HG02642 (cell line): Measurements from ENCODE around the gene ACSF2.
"Not testable (repeated sequence)": the region's sequence is repeated elsewhere in the genome, so short reads cannot be mapped to it uniquely, and the experiment has no call there.

Experiments used
- ATAC-seq: cut with Tn5 transposase; IDR thresholded peaks from one replicate; pipeline ENCODE4 v1.9.1; 2021; ENCODE audit warnings: mild to moderate bottlenecking; ENCODE audit not compliant: unreplicated experiment, poor library complexity

ACSF2 gene

DNA sequence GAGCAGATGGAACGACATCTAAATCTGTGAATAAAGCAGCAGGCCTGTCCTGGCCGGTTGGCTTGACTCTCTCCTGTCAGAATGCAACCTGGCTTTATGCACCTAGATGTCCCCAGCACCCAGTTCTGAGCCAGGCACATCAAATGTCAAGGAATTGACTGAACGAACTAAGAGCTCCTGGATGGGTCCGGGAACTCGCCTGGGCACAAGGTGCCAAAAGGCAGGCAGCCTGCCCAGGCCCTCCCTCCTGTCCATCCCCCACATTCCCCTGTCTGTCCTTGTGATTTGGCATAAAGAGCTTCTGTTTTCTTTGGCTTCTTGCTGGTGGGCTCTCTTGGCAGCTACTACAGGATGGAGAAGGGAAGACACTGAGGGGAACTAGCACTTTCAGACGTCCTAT is 48.5 kb downstream of the ACSF2 start:
- ATAC-seq: no peak

DNA sequence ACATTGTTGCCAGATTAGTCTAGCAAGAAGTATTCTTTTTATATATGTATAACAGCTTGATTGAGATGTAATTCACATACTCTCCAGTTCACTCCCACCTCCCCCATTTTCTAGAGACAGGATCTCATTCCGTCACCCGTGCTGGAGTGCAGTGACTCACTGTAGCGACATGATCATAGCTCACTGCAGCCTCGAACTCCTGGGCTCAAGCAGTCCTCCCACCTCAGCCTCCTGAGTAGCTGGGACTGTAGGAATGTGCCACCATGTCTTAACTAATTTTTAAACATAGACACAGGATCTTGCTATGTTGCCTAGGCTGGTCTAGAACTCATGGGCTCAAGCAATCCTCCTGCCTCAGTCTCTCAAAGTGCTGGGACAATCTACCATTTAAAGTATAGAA is 49.3 kb downstream of the ACSF2 start:
- ATAC-seq: no peak

DNA sequence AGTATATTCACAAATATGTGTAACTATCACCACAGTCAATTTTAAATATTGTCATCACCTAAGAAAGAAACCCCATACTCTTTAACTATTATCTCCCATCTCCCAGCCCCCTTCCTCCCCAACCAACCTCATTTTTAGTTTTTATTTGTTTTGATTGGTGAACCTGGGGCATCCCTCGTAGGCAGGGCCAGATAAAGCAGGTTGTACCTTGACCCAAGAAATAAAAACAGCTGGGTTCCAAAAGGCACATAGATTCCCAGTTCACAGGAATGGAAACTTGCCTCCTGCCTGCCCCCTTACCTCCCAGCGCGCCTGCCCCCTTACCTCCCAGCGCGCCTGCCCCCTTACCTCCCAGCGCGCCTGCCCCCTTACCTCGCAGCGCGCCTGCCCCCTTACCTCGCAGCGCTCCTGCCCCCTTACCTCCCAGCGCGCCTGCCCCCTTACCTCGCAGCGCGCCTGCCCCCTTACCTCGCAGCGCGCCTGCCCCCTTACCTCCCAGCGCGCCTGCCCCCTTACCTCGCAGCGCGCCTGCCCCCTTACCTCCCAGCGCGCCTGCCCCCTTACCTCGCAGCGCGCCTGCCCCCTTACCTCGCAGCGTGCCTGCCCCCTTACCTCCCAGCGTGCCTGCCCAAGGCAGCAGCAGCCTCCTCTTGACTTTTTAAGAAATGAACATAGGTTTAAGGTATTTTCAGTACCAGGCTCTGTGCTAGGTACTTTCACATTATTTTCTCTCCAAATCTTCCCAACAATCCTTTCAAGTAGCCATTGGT is 49.9 kb downstream of the ACSF2 start:
- not testable (repeated sequence) for ATAC-seq

DNA sequence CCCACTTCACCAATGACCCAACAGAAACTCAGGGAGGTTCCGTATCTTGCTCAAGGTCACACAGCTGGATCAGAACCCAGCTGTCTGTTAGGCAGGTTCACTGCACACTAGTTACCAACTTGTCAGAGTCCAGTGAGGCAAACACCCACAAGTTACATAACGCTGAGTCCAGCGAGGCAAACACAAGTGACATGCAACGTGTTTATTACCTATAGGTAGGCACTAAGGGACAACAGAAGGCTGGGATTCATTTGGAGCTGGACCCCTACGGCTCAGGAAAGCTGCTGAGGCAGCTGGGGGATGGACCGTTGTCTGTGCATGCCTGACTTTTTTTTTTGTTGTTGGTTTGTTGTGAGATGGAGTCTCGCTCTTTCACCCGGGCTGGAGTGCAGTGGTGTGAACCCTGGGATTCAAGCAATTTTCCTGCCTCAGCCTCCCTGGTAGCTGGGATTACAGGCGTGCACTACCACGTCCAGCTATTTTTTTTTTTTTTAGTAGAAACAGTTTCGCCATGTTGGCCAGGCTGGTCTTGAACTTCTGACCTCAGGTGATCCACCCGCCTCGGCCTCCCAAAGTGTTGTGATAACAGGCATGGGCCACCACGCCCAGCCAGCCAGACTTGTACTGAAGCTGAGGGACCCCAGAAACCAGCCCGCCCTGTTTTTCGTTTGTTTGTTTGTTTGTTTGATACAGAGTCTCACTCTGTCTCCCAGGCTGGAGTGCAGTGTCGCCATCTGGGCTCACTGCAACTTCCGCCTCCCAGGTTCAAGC is 50.7 kb downstream of the ACSF2 start:
- no peak for ATAC-seq

DNA sequence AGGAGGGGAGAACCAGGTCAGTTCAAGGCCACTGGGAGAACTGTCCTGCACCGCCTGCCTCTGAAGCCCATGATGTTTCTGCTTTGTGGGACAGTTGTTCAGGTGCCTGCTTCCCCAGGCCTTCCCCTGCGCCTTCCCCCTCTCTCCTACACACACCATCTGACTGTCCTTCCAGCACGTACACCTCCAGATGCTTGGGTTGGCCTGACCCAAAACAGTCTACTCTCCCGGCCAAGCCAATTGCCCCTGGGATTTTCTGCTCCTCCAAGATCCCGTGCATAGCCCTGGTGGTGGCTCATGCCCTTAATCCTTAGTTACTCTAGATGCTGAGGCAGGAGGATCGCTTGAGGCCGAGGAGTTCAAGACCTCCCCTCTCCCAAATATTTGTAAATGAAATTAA is 52.0 kb downstream of the ACSF2 start:
- no peak for ATAC-seq

DNA sequence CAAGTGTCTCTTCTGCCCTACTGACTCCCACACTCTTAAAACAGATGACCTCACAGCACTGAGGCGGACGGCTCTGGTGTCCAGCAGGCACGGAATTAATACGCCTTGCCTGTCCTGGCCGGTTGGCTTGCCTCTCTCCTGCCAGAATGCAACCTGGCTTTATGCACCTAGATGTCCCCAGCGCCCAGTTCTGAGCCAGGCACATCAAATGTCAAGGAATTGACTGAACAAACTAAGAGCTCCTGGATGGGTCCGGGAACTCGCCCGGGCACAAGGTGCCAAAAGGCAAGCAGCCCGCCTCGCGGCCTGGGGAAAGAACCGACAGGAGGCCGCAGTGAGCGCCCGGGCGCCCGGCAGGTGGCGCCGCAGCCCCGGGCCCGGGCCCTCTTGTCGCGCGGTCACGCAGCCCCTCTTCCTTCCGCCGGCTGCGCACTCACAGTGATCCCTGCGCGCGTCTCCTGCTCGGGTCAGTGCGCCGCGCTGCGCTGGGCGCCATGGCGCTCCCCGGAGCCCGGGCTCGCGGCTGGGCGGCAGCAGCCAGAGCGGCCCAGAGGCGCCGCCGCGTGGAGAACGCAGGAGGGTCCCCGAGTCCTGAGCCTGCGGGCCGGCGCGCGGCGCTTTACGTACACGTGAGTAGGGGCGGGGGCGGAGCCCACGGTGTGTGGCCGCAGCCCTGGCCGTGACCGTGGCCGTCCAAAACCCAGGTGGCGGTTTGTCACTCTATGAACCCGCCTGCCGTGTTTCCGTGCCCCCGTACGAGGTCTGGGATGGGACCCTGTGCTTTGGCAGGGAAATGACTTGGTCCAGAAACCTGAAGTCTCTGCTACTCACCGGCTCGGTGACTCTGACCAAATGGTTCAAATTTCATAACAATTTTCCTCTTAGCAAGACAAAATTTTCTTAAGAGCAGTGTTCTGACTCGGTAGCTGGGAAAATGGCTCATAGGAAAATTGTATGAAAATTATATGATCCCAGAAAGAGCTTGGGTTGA is 52.7 kb downstream of the ACSF2 start, which contains the start of gene RSAD1:
Gene RSAD1 (plus strand): TSS at position 470 of the 991 bp plus-strand sequence. CDS start 25 bp downstream, at position 495.
- peak; percentile 88 for ATAC-seq

DNA sequence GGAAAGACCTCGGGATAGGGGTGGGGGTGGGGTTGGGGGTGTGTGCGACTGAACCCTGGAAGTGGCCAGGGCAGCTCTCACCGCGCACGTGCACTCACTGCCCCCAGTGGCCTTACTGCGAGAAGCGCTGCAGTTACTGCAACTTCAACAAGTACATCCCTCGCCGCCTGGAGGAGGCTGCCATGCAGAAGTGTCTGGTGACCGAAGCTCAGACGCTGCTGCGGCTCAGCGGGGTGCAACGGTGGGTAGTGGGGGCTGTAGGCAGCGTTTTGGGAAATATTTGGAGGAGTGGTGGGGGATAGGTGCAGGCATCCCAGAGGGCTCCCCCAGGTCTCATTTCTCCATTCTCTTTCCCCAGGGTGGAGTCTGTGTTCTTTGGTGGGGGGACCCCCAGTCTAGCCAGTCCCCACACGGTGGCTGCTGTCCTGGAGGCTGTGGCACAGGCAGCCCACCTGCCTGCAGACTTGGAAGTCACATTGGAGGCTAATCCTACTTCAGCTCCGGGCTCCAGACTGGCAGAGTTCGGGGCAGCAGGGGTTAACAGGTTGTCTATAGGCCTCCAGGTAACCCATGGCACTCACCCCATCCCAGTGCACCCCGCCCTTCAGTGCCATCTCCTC is 53.6 kb downstream of the ACSF2 start:
- no peak for ATAC-seq

DNA sequence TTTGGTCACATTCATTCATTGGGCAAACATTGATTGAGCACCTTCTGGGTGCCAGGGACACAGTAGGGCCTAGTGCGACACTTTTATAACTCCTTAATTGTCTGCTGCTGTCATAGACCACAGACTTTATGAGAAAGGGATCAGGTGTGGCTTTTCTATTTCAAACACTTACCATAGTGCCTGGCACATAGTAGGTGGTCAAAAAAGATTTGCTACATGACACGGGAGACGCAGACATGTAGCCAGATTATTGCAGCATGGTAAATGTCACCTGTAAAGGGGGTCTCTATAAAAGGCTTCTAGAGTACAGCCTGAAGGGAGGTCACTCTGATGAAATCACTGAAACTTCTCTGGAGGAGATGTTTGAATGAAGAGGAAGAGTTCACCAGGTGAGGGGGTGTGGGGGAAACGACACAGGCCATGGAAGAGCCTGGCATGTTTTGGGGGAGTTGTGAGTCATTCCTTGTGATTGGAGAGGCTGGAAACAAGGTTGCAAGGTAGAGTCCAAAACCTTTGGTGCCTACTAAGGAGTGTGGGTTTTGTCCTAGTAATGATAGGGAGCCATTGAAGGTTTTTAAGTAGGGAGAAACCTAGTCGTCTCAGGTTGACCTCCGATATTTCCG is 54.2 kb downstream of the ACSF2 start:
- no peak for ATAC-seq

DNA sequence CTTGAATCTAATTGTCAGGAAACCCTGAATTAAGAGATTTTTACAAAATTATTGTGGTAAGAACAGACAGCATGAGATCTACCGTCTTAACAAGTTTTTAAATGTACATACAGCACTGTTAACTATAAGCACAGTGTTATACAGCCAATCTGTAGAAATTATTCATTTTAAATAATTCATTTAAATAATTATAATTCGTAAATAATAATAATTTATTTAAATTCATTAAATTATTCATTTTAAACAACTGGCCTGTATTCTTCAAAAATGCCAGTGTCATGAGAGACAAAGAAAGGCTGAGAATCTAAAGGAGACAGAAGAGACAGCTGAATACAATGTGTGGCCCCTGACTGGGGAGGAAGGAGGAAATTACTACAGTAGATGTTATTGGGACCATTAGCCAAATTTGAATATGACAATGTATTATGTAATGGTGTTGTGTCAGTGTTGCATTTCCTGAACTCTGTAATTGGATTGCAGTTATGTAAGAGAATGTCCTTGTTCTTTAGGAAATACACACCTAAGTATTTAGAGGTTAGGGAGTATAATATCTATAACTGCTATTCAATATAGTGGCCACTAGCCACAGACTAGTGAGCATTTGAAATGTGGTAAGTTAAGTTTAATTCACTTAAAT is 55.0 kb downstream of the ACSF2 start:
- no peak for ATAC-seq

DNA sequence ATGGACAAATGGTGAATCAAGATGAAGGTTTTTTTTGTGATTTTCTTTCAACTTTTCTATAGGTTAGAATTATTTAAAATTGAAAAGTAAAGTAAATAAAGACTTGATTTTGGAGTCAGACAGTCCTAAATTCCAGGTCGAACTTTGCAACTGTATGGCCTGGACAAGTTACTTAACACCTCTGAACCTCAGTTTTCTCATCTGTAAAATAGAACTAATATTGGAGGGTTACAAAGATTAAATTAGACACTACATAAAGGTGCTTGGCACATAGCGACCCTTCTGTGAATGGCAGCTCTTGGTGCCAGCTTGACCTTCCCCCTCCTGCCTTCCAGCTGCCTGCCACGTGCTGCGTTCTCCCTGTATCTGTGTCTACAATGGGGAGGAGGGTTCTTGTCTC is 55.6 kb downstream of the ACSF2 start:
- ATAC-seq: no peak

DNA sequence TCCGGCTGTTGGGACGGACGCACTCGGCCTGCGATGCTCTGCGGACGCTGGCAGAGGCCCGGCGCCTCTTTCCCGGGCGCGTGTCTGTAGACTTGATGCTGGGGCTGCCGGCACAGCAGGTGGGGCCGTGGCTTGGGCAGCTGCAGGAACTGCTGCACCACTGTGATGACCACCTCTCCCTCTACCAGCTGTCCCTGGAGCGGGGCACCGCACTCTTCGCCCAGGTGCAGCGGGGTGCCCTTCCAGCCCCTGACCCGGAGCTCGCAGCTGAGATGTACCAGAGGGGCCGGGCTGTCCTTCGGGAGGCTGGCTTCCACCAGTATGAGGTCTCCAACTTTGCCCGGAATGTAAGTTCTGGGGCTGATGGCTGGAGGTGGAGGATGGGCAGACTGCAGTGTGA is 56.1 kb downstream of the ACSF2 start:
- ATAC-seq: no peak

DNA sequence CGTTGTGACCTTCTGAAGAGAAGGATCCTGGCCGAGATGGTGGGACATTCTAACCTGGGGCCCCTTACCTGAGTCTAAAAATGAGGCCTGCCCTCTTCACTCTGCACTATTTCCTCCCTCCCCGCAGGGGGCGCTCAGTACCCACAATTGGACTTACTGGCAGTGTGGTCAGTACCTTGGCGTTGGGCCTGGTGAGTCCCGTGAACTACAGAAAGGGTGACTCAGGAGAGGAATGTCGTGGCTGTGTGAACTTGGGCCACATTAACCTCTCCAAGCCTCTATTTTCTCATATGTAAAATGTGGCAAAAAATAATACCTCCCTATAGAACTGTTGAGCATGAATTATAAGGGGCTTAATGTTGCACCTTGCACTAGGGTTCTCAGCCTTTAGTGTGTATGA is 56.5 kb downstream of the ACSF2 start:
- ATAC-seq: peak; percentile 36

DNA sequence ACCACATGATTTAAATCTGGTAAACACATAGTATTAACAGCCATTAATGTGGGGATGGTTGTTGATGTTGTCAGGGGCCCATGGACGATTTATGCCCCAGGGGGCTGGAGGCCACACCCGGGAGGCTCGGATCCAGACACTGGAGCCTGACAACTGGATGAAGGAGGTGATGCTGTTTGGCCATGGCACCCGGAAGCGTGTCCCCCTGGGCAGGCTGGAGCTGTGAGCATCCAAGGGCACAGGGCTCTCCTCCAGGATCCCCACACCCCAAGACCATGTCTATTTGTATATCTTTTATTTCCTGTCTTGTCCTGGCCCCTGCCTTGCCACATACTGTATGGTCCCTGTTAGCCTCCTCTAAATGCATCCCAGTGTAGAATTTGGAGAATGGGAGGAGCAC is 57.2 kb downstream of the ACSF2 start:
- no peak for ATAC-seq

DNA sequence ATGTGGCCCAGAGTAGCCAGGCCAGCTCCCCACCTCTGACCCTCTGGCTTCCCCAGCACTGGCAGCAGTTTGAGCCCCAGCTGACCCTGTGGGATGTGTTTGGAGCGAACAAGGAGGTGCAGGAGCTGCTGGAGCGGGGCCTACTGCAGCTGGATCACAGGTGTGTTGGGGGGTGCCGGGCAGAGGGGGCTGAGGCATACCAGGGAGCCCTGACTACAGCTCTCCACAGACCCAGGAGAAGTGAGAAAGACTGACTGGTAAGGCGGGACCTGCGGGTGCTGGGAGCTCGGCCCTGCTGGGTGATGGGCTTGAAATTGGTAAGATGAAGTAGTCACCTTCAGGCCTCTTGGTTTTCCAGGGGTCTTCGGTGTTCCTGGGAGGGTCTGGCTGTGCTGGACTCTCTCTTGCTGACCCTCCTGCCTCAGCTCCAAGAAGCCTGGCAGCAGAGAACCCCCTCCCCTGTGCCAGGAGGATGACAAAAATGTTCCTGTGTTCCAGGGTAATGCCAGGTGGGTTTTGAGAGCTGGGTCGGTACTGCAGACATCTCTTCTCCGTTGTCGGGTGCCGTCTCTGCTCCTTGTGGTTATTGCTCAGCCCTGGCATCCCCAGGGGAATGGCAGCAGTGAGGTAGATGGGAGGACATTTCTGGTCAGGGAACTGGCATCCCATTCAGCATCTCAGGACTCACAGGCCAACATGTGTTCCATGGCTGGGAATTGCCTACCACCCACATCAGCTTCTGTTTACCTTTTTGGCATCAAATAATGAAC is 58.6 kb downstream of the ACSF2 start:
- no peak for ATAC-seq

DNA sequence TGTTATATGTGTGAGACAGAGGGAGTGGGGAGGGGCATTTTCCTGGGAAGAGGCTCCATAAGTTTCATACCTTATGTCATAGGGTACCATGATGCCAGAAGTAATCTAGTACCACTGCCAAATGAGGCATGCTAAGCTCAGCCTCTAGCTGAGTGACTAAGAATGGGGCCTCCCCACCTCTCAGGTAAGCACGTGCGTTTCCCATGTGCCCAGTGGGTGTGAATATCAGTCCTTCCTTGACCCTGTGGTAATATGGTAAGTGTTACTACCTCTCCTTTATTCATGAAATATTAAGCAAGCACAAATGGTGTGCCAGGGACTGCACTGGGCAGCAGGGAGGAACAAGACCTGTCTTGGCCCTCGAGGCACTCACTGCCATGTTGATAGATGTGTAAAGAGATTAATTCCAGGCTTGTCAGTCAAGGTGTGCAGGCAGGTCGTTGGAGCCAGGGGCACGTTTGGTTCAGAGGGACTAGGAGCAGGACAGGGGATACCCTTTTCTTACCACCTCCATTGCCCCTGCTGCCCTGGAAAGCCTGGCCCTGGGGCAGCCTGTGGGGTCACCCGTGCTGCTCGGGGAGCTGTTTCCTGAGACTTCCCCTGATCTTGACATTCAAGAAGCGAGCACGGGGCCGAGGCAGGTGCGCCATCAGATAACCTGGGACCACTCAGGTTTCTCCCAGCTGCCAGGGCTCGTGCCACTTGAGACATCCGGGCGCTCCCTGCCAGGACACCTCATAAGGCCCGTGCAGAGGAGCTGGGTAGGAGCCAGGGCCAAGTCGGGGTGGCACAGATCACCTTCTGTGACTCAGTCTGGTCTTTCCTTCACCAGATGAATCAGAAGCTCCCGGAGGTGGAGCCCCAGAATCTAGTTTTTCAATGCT is 61.4 kb downstream of the ACSF2 start:
- no peak for ATAC-seq

DNA sequence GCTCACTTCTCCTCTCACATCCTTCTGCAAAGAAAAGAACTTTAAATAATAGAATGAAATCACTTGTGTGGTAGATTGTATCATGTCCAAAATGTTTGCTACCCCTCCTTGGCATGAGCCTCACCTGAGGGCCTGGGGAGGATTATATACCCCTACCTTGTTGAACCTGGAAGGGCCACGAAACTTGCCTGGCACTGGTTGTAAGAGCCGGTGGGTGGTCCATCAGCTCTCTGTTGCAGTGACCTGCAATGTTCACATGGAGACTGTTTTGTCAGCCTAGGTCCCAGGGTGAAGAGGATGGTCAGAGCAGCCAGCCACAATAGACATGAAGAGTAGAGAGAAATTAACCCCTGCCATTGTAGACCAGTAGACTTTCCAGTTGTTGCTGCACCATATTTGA is 62.9 kb downstream of the ACSF2 start:
- no peak for ATAC-seq

DNA sequence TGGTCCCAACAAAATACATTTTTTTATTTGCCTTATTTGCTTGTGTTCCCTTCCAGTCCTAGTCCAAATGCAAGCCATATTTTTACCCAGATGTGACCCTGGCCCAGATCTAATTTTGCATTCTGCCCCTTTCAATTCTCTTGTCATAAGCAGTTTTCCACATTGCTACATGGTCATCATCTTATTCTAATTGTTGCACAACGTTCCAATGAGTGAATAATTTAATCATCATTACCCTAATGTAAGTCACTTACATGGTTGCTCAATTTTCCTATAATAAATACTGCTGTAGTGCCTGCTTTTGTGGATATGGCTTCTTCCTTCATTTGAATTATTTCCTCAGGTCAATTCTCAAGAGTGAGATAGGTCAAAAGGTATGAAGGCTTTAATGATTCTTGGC is 65.5 kb downstream of the ACSF2 start:
- no peak for ATAC-seq

DNA sequence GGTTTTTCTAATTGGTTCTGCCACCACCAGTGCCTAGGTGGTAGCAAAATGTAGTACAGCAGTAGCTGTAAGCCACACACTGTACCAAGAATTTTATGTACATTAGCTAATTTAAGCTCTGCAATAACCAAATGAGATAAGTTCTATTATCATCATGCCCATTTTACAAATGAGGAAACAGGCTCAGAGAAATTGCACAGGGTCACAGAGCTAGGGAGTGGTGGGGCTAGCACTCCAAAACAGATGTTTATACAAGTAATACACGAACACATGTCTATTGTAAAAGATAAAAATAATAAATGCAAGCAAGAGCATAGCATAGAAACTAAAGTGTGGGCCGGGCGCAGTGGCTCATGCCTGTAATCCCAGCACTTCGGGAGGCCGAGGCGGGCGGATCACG is 66.2 kb downstream of the ACSF2 start:
- ATAC-seq: no peak
